GM08714 (cell line): Measurements from ENCODE around the gene RSPO4.

Experiments used
- H3K4me3 ChIP-seq: fragments of 200-500 bp; sonication (Bioruptor generic); 2 replicates; pipeline ENCODE4 v1.5.1; 2014; ENCODE audit warnings: mild to moderate bottlenecking, low read length, inconsistent platforms
- ZNF274 ChIP-seq: IDR thresholded peaks from 2 replicates; pipeline ENCODE4 v1.6.1; 2012; ENCODE audit warnings: mild to moderate bottlenecking, low read depth, low read length

Gene RSPO4

DNA sequence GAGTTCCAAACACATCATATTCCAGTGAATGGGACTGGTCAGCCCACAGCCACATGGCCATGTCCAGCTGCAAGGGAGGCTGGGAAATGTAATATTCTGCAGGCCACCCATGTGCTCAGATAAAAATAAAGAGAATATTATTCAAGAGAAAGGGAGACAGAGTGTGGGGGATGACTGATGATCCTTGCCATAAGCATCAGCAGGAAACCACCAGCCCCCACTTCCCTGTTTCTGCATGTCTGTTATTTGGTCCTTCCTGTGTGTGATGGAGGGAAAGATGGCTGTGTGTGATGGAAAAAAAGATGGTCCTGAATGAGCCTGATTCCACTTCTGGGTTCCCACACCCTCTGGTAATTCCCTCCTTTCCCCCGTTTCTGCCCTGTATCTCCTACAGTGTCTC is 13.1 kb upstream of the RSPO4 start:
- no peak for TF ChIP-seq ZNF274
- no peak overlapping the region for H3K4me3 ChIP-seq

DNA sequence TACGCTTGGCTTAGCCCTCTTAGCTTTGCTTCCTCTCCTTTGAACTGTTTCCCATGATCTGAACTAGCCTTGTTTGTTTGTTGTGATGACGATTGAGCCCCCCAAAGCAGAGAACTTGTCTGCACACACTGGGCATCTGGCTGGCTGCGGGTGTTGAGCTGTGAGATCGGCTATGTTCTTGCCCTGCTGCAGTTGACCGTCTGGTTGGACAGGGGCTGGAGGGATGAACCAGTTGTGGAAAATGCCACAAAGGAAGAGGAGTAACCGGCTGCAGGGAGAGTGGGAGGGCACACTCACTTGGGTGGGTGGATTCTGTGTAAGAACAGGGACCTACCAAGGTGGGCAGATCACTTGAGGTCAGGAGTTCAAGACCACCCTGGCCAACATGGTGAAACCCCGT is 12.4 kb upstream of the RSPO4 start:
- H3K4me3 ChIP-seq = no peak overlapping the region
- no peak for TF ChIP-seq ZNF274

- no peak for TF ChIP-seq ZNF274
- no peak overlapping the region for H3K4me3 ChIP-seq
These were observed 11.6 kb upstream of the RSPO4 start for GRCh38 chr20:1013566-1014340.

- TF ChIP-seq ZNF274 = no peak
- no peak overlapping the region for H3K4me3 ChIP-seq
These were observed 10.5 kb upstream of the RSPO4 start for GRCh38 chr20:1012359-1013168.

DNA sequence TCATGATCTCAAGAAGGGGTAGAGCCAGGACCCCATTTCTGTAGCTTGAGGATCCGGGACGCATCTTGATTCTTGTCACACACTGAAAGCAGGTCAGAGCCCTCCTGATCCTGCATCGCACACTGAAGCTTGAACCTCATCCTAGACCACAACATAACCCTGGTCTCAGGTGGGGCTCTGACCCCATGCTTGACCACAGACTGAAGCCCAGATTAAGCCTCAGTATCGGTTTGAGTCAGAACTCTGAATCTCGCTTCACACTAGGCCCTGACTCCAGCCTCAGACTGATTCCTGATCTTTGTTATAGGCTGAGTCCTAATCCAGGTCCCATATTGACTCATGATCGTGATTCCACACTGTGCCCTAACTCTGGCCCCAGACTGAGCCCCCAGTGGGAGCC is 8.5 kb upstream of the RSPO4 start:
- no peak for TF ChIP-seq ZNF274
- no peak overlapping the region for H3K4me3 ChIP-seq

GRCh38 chr20:1005452-1006027 is 3.4 kb upstream of the RSPO4 start:
- no peak overlapping the region for H3K4me3 ChIP-seq
- no peak for TF ChIP-seq ZNF274

DNA sequence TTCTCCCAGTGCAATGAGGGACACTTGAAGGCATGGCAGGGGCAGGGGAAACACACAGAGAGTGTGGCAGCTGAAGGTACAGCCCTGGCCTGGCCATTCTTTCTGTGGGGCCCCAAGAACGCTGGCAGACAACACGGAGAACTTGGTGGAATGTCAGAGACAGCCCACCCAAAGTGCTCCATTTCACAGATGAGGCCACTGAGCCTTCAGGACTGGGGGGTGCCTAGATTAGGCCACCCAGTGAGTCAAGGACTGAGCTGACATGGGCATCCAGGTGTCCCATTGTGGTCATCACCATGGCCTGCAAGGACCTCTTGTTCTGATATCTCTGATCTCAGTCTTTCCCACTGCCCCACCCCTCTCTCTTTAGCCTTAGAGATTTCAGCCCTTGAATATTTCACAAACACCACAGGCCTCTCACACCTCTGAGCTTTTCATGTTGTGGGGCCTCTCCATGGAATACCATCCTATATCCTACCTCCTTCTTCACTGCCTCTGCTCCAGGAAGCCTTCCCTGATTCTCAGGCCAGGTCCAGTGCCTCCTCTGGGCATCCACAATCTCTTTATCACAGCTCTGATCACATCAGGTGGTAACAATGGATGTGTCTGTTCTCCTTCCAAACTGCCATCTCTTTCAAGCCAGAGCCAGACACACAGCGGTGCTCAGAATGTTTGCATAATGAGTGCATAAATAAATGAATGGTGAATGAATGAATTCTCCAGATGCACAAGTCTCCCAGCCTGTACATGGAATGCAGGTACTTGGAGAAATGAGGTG is 2.0 kb upstream of the RSPO4 start:
- no peak for TF ChIP-seq ZNF274
- H3K4me3 ChIP-seq = no peak overlapping the region

DNA sequence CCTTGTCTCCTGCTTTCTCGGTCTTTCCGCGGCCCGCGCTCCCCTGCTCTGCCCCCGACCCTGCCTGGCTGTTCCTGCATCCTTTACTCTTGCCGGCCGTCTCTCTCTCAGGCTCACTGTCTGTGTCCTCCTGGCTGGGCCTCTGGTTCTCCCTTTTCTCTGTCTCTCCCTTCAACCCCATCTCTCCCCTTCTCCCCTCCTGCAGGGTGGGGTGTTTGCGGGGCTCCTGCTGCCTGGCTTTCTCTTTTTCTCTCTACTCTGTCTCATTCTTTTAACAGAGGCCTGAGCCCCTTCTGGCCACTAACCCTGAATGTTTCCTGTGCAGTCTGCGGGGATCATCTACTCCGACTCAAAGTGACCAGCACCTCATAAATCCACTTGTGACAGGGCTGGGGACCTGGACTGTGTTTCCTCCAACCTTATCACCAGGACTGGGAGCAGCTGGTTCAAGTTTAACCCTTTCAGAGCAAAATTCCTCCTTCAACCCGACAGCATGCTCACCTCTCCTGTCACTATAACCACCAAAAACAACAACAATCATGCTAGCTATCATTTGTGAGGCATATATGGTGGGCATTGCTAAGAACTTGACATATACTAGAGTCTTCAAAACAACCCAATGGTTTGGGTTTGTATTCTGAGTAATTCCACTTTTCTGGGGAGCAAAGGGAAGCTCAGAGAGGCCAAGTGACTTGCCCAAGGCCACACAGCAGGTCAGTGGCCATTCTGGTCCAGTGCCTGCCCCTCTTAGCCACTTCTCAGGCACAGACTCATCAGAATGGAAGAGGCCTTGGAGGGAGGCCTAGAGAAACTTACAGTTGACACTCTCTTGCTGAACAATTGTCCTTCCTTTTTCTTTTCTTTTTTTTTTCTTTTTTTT is 811 bp upstream of the RSPO4 start:
- no peak for TF ChIP-seq ZNF274
- H3K4me3 ChIP-seq = no peak overlapping the region

- no peak for TF ChIP-seq ZNF274
- H3K4me3 ChIP-seq = no peak overlapping the region
These were observed 995 bp downstream of the RSPO4 start for GRCh38 chr20:1001116-1001515.

- TF ChIP-seq ZNF274 = no peak
- H3K4me3 ChIP-seq = no peak overlapping the region
These were observed 3.8 kb downstream of the RSPO4 start for GRCh38 chr20:998231-998830.

DNA sequence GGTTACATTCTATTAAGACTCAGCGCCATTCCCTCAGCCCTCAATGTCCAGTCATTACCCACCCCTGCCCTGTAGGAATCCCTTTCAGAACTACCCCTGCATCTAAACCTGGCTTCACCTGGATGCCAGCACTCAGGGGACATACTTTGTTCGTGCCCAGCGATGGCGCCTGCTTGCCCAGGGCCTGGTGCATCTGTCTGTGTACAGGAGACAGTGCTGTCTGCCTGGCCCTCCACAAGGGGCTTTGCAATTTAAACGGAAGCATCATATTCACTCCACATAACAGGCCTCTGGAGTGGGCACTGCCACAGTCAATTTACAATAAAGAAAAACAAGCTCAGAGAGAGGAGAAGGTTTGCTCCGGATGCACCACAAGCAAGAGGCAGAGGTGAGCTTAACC is 4.6 kb downstream of the RSPO4 start:
- TF ChIP-seq ZNF274 = no peak
- no peak overlapping the region for H3K4me3 ChIP-seq

DNA sequence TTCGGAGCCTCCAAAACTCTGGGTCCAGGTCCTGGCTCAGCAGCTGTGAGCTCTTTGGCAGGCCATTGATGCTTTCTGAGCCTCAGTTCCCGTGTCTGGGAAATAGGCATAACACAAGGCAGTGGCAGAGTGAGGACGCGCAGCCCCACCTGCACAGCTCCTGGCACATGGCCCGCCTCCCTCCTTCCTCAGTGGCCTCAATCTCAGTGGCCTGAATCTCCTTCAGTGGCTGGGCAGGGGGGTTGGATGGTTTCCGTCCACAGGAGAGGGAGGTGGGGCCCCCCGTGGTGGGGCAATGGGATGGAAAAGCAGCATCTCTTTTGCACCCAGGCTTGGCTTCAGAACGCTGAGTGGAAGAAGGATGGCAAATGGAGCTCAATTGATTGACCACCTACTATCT is 5.1 kb downstream of the RSPO4 start:
- TF ChIP-seq ZNF274 = no peak
- H3K4me3 ChIP-seq = no peak overlapping the region

DNA sequence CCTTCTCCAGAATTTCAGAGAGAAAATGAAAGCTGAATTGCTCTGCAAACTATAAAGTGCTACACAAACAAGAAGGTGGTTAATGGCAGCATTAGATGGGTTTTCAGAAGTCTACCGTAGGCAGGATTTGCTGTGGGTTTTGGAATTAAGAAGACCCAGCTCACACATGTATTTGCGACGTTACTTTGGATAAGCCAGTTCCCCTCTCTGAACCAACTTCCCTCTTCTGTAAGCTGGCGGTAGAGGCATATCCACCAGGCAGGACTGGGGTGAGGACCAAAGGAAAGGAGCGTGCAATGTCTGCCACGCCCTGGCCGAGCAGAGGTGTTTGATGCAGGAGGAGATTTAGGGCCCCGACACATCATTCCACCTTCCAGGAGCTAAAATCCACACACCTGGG is 6.9 kb downstream of the RSPO4 start:
- H3K4me3 ChIP-seq = no peak overlapping the region
- no peak for TF ChIP-seq ZNF274
